Spleen (tissue), 11 donors: Measurements from ENCODE around the gene IGSF21. TPM values are rescaled to one million over a fixed set of nuclear protein-coding genes. Genes with fewer than 3 reads are reported as not detected.
A peak's percentile ranks its signal among the peaks of the same experiment; 100 is the strongest.

Experiments
- DNase-seq: peaks from one replicate; pipeline ENCODE4 v3.0.0-alpha.2; 2020
- H3K27ac ChIP-seq, 8 donors: fragments of 200-600 bp; sonication (generic) in 7 of 8; 1 replicate in 4 of 8; 2 replicates in 4 of 8; pipeline versions ENCODE4 v1.5.0 to v1.8.0; 2016 to 2021; ENCODE audit warnings: inconsistent platforms in 4 of 8, mild to moderate bottlenecking in 4 of 8, moderate library complexity in 1 of 8
- H3K27me3 ChIP-seq, 7 donors: fragments of 200-600 bp; sonication (generic) in 6 of 7; replicated peaks in 1 of 7; 1 replicate in 4 of 7; 2 replicates in 3 of 7; pipeline versions ENCODE4 v1.5.0 to v1.8.0; 2016 to 2021; ENCODE audit warnings: inconsistent platforms in 3 of 7, mild to moderate bottlenecking in 1 of 7
- H3K36me3 ChIP-seq, 6 donors: fragments of 200-600 bp; sonication (generic) in 5 of 6; 1 replicate in 4 of 6; 2 replicates in 2 of 6; pipeline versions ENCODE4 v1.5.0 to v1.8.0; 2016 to 2021; ENCODE audit warnings: inconsistent platforms in 2 of 6
- H3K4me1 ChIP-seq, 6 donors: fragments of 200-600 bp; sonication (generic) in 5 of 6; 1 replicate in 3 of 6; 2 replicates in 3 of 6; pipeline versions ENCODE4 v1.5.0 to v1.8.0; 2016 to 2021; ENCODE audit warnings: inconsistent platforms in 3 of 6
- H3K4me3 ChIP-seq, 8 donors: fragments of 200-600 bp; sonication (generic) in 7 of 8; 1 replicate in 4 of 8; 2 replicates in 4 of 8; pipeline versions ENCODE4 v1.5.0 to v1.8.0; 2016 to 2021; ENCODE audit warnings: inconsistent platforms in 4 of 8, mild to moderate bottlenecking in 4 of 8, moderate library complexity in 2 of 8
- H3K9me3 ChIP-seq, 8 donors: fragments of 200-600 bp; sonication (generic) in 7 of 8; 1 replicate in 4 of 8; 2 replicates in 4 of 8; pipeline versions ENCODE4 v1.5.0 to v1.8.0; 2016 to 2021; ENCODE audit warnings: inconsistent platforms in 4 of 8
- POLR2A ChIP-seq, 3 donors: fragments of 450-650 bp; IDR thresholded peaks; one replicate each; pipeline ENCODE4 v1.5.1; 2017; ENCODE audit warnings: antibody characterized with exemption in 3 of 3, mild to moderate bottlenecking in 1 of 3
- POLR2AphosphoS5 ChIP-seq, 3 donors: sonication (generic); formaldehyde crosslinking; IDR thresholded peaks; one replicate each; pipeline ENCODE4 v1.5.1; 2017; ENCODE audit warnings: antibody characterized with exemption in 3 of 3
- WGBS, 5 donors: extraction: QIAGEN DNeasy Blood & Tissue Kit in 3 of 5; methylation state at CpG; one replicate each; pipeline versions ENCODE4 v1.1.5 to v1.1.7; 2013 to 2018; 5-methylcytosine and 5-hydroxymethylcytosine counted together
- intact Hi-C: fragments of 100-400 bp; cut with DNase I; formaldehyde crosslinking; loops from one replicate; pipeline ENCODE4 v1.15.0; 2023; ENCODE audit warnings: low total_unique reads
- polyA plus RNA-seq, 3 donors: library from polyadenylated mRNA; stranded (reverse); fragments of 200-250 nt; gene quantifications; one replicate each; pipeline ENCODE4 v1.2.1, GENCODE V29; 2013
- total RNA-seq, 7 donors: library from RNA; depleted of rRNA in 3 of 7; stranded (reverse); fragments of >200 nt in 3 of 7; fragmentation: NEBNext Ultra II Directional in 4 of 7; extraction: Animal tissue kit (Norgen Biotek cat#: 25700) in 4 of 7; gene quantifications; one replicate each; pipeline versions ENCODE4 v1.1.0 to v1.2.1, GENCODE V29; 2016 to 2021
- TF ChIP-seq, protein P1 (sequence below), 11 experiments: fragments of 200-600 bp in 7 of 11; fragments of 450-650 bp in 4 of 11; sonication (generic) in 4 of 11; IDR thresholded peaks in 8 of 11; conservative IDR thresholded peaks in 3 of 11; 1 replicate in 7 of 11; 2 replicates in 4 of 11; pipeline versions ENCODE4 v1.4.0 to v1.8.0; 2016 to 2021; ENCODE audit warnings: antibody characterized with exemption in 11 of 11, inconsistent platforms in 4 of 11, mild to moderate bottlenecking in 1 of 11
- donor health status: healthy with polysubstance abuse.
- donor health status: DM: no; HTN: no; CAD: no; lungs with moderate emphysema.
- donor health status: DM: no; HTN: no; CAD: no.
- donor health status: Bipolar disorder and iron deficiency.
- donor health status: healthy.
- donor health status: DM: no; HTN: no; CAD: no.
- donor health status: DM: yes; HTN: yes; CAD: no.

Gene IGSF21
- total and polyA plus RNA-seq, 10 donors: 1.6 to 35.0 (median 20.6) TPM

DNA sequence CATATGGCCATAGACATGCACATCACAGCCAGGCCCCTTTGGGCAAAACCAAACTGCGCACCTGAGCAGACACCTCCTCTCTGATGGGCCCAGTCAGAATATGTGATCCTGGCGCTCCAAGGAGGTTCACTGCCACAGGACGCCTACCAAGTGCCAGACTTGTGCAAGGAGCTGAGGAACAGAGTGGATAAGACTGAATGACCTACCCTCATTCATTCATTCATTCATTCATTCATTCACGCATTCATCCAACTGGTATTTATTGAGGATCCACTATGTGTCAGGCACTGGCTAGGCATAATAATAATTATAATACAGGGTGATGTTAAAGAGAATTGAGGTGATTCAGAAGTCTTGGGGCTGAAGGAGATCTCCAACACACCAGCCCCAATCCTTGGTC is 2.4 kb upstream of the IGSF21 start:
- WGBS, 5 donors: 86 to 94% (median 92%) methylated on average over 4 of the region's 4 CpGs
- peaks cover under 1 to 91% (median 52%) of the 10 kb centered on the region in 7 donors for H3K27me3 ChIP-seq
- H3K9me3 ChIP-seq: no peaks in the 10 kb centered on the region
- intact Hi-C loops: no loop called here
- no peak for DNase-seq
- no peak overlapping the region for H3K27ac ChIP-seq
- peaks cover 0 to 15% (median 8%) of the 10 kb centered on the region in 6 donors for H3K4me1 ChIP-seq
- TF ChIP-seq POLR2A (IDR thresholded peaks at IDR 0.05) (no peak), POLR2AphosphoS5 (IDR thresholded peaks at IDR 0.05) (no peak)
- TF ChIP-seq, protein P1, sequence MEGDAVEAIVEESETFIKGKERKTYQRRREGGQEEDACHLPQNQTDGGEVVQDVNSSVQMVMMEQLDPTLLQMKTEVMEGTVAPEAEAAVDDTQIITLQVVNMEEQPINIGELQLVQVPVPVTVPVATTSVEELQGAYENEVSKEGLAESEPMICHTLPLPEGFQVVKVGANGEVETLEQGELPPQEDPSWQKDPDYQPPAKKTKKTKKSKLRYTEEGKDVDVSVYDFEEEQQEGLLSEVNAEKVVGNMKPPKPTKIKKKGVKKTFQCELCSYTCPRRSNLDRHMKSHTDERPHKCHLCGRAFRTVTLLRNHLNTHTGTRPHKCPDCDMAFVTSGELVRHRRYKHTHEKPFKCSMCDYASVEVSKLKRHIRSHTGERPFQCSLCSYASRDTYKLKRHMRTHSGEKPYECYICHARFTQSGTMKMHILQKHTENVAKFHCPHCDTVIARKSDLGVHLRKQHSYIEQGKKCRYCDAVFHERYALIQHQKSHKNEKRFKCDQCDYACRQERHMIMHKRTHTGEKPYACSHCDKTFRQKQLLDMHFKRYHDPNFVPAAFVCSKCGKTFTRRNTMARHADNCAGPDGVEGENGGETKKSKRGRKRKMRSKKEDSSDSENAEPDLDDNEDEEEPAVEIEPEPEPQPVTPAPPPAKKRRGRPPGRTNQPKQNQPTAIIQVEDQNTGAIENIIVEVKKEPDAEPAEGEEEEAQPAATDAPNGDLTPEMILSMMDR (IDR thresholded peaks at IDR 0.05 in 8 of 11, conservative IDR thresholded peaks at IDR 0.05 in 3 of 11): no peak
- H3K36me3 ChIP-seq: no peaks in the 10 kb centered on the region
- no peak overlapping the region for H3K4me3 ChIP-seq

- H3K27ac ChIP-seq: peak overlapping the region in 4 of 8 donors; percentile 11 to 69 (median 34)
- no peak for DNase-seq
- no peaks in the 10 kb centered on the region for H3K36me3 ChIP-seq
- H3K27me3 ChIP-seq: peaks cover 8 to 96% (median 67%) of the 10 kb centered on the region in 7 donors
- 7 to 12% (median 9%) methylated on average over 24 to 26 of the region's 26 CpGs for WGBS, 5 donors
- no peaks in the 10 kb centered on the region for H3K9me3 ChIP-seq
- peak overlapping the region in 4 of 8 donors; percentile 7 to 59 (median 24) for H3K4me3 ChIP-seq
- TF ChIP-seq, protein P1 (IDR thresholded peaks at IDR 0.05 in 8 of 11, conservative IDR thresholded peaks at IDR 0.05 in 3 of 11): no peak
- TF ChIP-seq POLR2AphosphoS5 (IDR thresholded peaks at IDR 0.05) (no peak), POLR2A (IDR thresholded peaks at IDR 0.05) (no peak)
- intact Hi-C loops: no loop called here
- H3K4me1 ChIP-seq: peaks cover 5 to 28% (median 17%) of the 10 kb centered on the region in 6 donors
Observed at GRCh38 chr1:18108299-18109057, 880 bp downstream of the IGSF21 start.

DNA sequence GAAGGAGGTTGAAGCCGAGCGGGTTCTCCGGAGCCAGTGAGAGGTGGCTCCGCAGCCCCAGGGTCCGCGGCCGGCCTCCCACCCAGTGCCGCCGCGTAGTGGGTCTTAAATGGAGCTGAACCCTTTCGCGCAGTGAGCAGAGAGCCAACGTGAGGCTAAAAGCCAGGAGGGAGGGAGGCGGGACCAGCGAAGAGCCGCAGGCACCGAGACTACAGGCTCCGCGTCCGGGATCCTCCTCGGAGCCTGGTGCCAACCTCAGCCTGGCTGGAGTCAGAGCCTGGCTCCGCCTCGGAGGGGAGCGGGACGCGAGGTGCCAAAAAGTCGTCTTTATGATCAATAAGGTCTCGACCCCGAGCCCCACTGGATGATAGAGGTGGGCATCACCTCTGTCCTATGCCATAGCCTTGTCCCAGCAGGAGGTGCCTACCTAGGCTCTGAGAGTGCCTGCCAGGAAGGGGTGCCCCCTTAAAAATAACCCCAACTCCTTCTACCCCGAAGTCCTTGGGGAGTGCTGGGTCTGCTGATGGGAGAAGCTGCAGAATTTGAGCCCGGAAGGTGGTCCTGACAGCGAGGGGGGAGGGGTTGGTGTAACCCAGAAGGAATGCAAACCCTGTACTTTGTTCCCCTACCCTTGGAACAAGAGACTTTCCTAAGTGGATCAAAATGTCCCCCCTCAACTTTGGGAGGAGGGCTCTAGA is 1.6 kb downstream of the IGSF21 start:
- Histone ChIP-seq H3K4me1 (peaks cover 5 to 28% (median 17%) of the 10 kb centered on the region in 6 donors), H3K27me3 (peaks cover 8 to 100% (median 67%) of the 10 kb centered on the region in 7 donors), H3K4me3 (peak overlapping the region in 5 of 8 donors; percentile 11 to 59 (median 19)), H3K36me3 (no peaks in the 10 kb centered on the region), H3K27ac (peak overlapping the region in 4 of 8 donors; percentile 2 to 69 (median 35)), H3K9me3 (no peaks in the 10 kb centered on the region)
- WGBS, 5 donors: 3 to 12% (median 7%) methylated on average over 12 to 32 of the region's 32 CpGs
- DNase-seq: no peak
- TF ChIP-seq POLR2A (IDR thresholded peaks at IDR 0.05) (no peak), POLR2AphosphoS5 (IDR thresholded peaks at IDR 0.05) (peak in 1 of 3 donors; percentile 40)
- intact Hi-C loops: no loop called here

DNA sequence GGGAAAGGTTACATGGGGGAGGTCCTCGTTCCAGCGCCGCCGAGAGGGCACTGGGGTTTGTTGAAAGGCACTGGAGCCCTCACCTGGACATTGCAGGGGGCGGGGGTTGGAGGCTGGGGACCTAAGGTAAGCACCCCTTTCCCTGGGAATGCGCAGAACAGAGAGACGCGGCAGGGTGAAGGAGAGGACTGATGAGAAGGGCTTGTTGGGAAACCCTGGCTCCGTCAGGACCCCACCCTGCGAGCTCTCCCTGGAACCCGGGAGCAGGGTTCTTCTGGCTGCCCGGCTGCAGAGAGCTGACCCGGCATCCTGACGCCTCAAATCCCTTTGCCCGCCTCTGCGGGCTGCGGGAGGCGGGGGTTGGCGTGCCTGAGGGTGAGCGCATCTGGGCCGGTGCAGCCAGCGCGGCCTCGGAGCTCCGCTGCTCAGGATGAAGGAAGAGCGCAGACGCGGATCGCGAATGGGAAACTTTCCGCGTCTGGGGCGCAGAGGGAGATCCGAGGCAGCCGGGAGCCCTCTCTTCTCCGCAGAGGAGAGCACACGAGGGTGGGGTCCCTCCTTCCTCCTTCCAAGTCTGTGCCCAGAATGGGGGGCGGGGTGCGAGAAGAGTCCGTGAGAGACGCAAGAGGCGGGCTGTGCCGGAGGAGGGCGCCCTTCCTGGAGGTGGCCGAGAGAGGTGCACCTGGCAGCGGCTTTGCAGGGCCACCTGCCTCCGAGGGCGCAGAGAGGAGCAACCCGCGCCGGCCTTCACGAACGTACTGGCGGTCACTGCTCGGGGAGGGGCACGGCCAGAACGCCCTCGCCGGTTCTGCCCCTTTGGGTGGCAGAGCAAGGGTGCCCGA is 2.4 kb downstream of the IGSF21 start:
- Histone ChIP-seq H3K27ac (peak overlapping the region in 4 of 8 donors; percentile 30 to 69 (median 36)), H3K9me3 (no peaks in the 10 kb centered on the region), H3K4me1 (peaks cover 5 to 28% (median 17%) of the 10 kb centered on the region in 6 donors), H3K36me3 (no peaks in the 10 kb centered on the region), H3K4me3 (peak overlapping the region in 7 of 8 donors; percentile 11 to 59 (median 19)), H3K27me3 (peaks cover 8 to 100% (median 64%) of the 10 kb centered on the region in 7 donors)
- WGBS, 5 donors: 1 to 4% (median 3%) methylated on average over 24 to 60 of the region's 60 CpGs
- peak; percentile 78 for DNase-seq
- intact Hi-C loops: no loop called here
- TF ChIP-seq POLR2A (IDR thresholded peaks at IDR 0.05) (no peak), POLR2AphosphoS5 (IDR thresholded peaks at IDR 0.05) (peak; percentile 17 to 59 (median 41))
- TF ChIP-seq, protein P1 (IDR thresholded peaks at IDR 0.05 in 8 of 11, conservative IDR thresholded peaks at IDR 0.05 in 3 of 11): peak in 1 of 11 experiments; percentile 10
